Neural progenitor cell (in vitro differentiated cells): Measurements from ENCODE around the gene S100A2.
"Not testable (repeated sequence)": the region's sequence is repeated elsewhere in the genome, so short reads cannot be mapped to it uniquely, and the experiment has no call there.

Experiments used
- EZH2 ChIP-seq: fragments of 200-600 bp; sonication (generic); IDR thresholded peaks from 2 replicates; pipeline ENCODE4 v1.6.1; 2017; ENCODE audit warnings: antibody characterized with exemption, mild to moderate bottlenecking, moderate library complexity
- TF ChIP-seq, protein P1 (sequence below): fragments of 200-600 bp; sonication (generic); IDR thresholded peaks from 2 replicates; pipeline ENCODE4 v1.5.1; 2017; ENCODE audit warnings: antibody characterized with exemption, mild to moderate bottlenecking

DNA sequence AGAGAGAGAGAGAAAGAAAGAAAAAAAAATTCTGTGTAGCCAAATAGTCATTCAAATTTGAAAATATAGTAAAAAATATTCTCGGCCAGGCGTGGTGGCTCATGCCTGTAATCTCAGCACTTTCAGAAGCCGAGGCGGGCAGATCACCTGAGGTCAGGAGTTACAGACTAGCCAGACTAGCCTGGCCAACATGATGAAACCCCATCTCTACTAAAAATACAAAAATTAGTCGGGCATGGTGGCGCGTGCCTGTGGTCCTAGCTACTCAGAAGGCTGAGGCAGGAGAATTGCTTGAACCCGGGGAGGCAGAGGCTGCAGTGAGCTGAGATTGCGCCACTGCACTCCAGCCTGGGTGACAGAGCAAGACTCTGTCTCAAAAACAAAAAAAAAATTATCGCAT is 22.4 kb upstream of the S100A2 start:
- TF ChIP-seq, protein P1, sequence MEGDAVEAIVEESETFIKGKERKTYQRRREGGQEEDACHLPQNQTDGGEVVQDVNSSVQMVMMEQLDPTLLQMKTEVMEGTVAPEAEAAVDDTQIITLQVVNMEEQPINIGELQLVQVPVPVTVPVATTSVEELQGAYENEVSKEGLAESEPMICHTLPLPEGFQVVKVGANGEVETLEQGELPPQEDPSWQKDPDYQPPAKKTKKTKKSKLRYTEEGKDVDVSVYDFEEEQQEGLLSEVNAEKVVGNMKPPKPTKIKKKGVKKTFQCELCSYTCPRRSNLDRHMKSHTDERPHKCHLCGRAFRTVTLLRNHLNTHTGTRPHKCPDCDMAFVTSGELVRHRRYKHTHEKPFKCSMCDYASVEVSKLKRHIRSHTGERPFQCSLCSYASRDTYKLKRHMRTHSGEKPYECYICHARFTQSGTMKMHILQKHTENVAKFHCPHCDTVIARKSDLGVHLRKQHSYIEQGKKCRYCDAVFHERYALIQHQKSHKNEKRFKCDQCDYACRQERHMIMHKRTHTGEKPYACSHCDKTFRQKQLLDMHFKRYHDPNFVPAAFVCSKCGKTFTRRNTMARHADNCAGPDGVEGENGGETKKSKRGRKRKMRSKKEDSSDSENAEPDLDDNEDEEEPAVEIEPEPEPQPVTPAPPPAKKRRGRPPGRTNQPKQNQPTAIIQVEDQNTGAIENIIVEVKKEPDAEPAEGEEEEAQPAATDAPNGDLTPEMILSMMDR = not testable (repeated sequence)
- TF ChIP-seq EZH2 = not testable (repeated sequence)
